GM12801 (cell line): Measurements from ENCODE around the gene PITX3.

Experiments used
- TF ChIP-seq, protein P1 (sequence below): IDR thresholded peaks from one replicate; pipeline ENCODE4 v1.5.1; 2011; ENCODE audit warnings: control low read depth; ENCODE audit not compliant: insufficient read length; ENCODE audit errors: extremely low read depth

Gene PITX3

DNA sequence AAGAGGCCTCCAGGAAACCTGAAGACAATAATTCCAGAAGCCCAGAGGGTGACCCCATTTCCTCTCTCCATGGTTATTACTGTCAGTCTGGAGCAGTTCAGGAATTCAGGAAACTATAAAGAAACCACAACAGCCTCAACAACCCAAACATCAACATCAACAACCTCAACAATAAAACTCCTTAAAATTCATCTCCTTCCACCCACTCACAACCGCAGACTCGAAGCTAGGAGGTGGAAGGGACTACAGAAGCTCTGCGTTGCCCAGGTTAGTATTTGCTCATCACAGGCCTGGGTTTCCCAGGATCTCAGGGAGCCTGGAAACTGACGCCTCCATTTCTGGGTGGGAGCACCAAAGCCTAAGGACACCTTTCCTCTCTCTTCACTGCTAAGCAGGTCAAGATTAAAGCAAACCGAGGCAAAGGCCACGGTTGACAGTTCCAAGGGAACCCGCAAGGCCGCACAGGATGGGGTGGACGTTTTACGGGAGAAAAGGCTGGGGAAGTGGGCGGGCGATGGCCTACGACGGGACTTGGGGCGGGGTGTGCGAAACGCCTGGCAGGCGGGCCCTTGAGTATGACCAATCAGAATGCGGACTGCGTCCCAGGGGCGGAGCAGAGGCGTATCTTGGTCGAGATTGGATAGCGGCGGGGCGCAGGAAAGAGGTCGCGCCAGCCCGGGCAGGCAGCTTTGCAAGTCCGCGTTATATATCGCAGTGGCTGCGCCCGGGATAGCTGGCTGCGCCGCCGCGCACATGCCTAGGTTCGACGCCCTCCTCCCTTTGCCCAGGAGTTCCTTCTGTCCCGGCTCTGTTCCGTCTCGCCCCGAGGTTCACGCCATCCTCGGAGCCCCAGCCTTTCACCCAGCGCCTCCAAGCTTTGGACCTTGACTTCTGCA lies 15.4 kb downstream of the PITX3 start, which contains the start of gene ELOVL3:
TSS of gene ELOVL3 (plus strand) at position 654 of the 896 bp plus-strand sequence. CDS start 250 bp downstream, outside the sequence.
- TF ChIP-seq, protein P1, sequence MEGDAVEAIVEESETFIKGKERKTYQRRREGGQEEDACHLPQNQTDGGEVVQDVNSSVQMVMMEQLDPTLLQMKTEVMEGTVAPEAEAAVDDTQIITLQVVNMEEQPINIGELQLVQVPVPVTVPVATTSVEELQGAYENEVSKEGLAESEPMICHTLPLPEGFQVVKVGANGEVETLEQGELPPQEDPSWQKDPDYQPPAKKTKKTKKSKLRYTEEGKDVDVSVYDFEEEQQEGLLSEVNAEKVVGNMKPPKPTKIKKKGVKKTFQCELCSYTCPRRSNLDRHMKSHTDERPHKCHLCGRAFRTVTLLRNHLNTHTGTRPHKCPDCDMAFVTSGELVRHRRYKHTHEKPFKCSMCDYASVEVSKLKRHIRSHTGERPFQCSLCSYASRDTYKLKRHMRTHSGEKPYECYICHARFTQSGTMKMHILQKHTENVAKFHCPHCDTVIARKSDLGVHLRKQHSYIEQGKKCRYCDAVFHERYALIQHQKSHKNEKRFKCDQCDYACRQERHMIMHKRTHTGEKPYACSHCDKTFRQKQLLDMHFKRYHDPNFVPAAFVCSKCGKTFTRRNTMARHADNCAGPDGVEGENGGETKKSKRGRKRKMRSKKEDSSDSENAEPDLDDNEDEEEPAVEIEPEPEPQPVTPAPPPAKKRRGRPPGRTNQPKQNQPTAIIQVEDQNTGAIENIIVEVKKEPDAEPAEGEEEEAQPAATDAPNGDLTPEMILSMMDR = no peak

DNA sequence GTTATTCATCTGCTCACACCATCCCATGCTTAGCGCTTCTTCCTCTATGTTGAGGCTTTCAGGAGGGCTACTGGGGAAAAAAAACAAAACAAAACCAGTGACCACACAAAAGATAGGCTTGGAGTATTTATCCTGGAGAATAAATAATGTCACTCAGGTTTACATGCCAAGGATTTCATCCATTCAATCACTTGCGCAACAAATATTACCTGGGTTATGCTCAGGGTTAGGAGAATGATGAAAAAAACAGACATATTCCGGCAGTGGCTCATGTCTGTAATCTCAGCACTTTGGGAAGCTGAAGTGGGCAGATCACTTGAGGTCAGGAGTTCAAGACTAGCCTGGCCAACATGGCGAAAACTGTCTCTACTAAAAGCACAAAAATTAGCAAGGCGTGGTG lies 18.5 kb downstream of the PITX3 start:
- TF ChIP-seq, protein P1 = no peak

DNA sequence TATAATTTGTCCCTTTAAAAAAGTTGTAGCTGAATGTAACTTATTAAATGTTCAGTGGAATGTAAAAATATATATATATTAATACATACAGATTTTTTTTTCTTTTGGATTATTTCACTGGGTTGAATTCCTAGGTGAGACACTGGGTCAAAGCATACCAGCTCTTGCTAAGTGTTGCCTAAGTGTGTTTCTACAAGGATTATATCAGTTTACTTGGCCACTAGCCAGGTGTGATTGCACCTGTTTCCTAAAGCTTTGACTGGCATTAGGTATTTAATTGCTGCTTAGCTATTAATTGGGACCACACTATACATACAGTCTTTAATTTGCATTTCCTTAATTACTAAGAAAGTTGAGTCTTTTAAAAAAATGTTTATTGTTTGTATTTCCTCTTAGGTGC lies 20.7 kb downstream of the PITX3 start:
- TF ChIP-seq, protein P1 = no peak

DNA sequence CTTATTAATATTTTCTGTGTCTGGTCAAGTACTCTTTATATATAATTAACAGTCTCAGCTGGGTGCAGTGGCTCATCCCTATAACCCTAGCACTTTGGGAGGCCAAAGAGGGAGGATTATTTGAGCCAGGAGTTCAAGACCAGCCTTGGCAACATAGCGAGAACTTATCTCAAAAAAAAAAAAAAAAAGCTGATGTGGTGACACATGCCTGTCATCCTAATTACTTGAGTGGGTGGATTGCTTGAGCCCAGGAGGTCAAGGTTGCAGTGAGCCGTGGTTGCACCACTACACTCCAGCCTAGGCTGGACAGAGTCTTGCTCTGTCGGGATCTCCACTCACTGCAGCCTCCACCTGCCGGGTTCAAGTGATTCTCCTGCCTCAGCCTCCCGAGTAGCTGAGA lies 21.9 kb downstream of the PITX3 start:
- TF ChIP-seq, protein P1 = no peak

DNA sequence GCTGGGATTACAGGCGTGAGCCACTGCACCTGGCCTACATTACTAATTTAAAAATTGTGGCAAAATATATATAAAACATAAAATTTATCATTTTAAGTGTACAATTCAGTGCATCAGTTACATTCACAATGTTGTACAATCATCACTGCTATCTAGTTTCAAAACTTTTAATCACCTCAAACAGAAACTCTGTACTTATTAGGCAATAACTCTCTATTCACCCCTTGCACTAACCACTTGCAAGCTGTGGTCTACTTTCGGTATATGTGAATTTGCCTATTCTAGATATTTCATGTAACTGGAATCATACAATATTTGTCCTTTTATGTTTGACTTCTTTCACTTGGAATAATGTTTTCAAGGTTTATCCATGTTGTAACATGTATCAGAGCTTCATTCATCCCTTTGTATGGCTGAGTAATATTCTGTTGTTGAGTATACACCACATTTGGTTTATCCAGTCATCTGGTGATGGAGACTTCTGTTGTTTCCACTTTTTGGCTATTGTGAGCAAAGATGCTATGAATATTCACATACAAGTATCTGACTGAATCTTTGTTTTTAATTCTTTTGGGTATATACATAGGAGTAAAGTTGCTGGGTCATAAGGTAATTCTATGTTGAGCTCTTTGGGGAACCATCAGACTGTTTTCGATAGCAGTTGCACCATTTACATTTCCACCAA lies 29.6 kb downstream of the PITX3 start:
- TF ChIP-seq, protein P1 = no peak

DNA sequence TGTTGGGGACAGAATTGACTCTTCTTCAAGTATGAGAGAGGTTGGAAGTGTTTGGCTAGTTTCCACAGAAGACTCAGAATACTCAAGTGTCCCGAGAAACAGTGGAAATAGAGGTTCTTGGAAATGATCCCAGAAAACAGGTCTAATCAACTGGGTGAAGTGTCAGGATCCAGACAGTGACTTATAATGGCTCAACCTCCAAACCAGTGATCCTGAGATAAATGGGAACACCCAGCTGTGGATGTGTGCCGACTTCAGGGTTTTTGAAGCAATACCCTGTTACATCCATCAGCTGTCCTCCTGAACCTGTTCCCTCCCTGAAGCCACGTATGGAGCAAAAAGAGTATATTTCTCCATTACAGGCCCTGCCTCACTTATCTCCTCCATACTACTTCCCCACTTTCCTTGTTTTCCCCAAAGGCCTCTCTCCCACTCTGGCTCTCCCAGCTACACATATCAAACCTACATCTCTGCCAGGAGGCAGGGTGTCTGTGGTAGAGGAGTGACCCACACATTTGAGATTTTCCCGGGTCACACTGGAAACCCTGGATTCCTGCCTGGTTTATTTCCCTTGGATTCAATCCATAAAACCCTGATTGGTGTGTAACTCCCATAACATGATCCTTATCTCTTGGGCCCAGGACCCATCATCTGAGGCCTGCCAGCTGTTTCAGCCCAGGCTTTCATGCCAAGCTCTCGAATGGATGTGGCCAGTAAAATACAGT lies 32.8 kb downstream of the PITX3 start:
- TF ChIP-seq, protein P1 = no peak

DNA sequence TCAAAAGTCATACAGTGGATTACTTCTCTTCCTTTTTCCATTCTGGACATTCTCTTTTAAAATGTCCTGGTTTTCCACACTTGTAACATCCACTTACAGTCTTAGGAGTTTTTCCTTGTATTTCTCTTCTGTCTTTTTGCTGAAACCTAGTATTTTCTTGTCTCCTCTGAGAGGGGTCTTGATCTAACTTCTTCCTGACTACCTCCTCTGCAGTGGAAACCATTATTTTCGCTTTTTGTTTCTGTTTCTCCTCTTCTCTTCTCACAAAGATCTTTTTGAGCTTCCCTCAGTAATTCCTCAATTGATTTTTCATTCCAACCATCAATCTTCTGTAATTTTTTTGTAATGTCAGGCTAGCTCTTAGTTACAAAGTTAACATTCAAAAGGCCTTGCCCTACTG lies 38.9 kb downstream of the PITX3 start:
- TF ChIP-seq, protein P1 = no peak
